CD4-positive, alpha-beta T cell (primary cell): ENCODE measurements around the gene MTG1. TPM values are rescaled to one million over a fixed set of nuclear protein-coding genes. Genes with fewer than 3 reads are reported as not detected.

Source experiments
- ATAC-seq: fragments of 200-7000 bp; cut with Tn5 transposase; one replicate; pipeline ENCODE4 v1.10.0; 2022; ENCODE audit warnings: mild to moderate bottlenecking; ENCODE audit not compliant: poor library complexity
- CTCF ChIA-PET: fragments of 350-600 bp; sonication (Branson Sonifier 250); formaldehyde crosslinking; loops from one replicate; lab custom pipeline; 2021; ENCODE audit warnings: antibody characterized with exemption, inconsistent platforms; lab: Charles Lee
- POLR2A ChIA-PET: fragments of 350-600 bp; sonication (Branson Sonifier 250); formaldehyde crosslinking; loops from one replicate; lab custom pipeline; 2021; ENCODE audit warnings: antibody characterized with exemption, inconsistent platforms; lab: Charles Lee
- DNase-seq, 14 experiments: peaks; one replicate each; pipeline ENCODE4 v3.0.0-alpha.2; 2013 to 2020; ENCODE audit warnings: mixed read lengths in 2 of 14
- H3K27ac ChIP-seq, 2 donors: one replicate each; pipeline versions ENCODE4 v1.5.1 to v1.7.0; 2013; ENCODE audit warnings: low read length in 2 of 2, low read depth in 1 of 2, mild to moderate bottlenecking in 1 of 2
- H3K27me3 ChIP-seq, 2 experiments: 1 replicate in 1 of 2; 2 replicates in 1 of 2; pipeline versions ENCODE4 v1.6.1 to v1.7.0; 2013; ENCODE audit warnings: low read length in 2 of 2, control low read depth in 1 of 2, mild to moderate bottlenecking in 1 of 2, moderate library complexity in 1 of 2; ENCODE audit not compliant: insufficient read depth in 2 of 2, control insufficient read depth in 1 of 2
- H3K36me3 ChIP-seq: one replicate; pipeline ENCODE4 v1.6.1; 2013; ENCODE audit warnings: low read length, control low read depth; ENCODE audit not compliant: insufficient read depth
- H3K4me1 ChIP-seq: one replicate; pipeline ENCODE4 v1.6.1; 2013; ENCODE audit warnings: low read length, control low read depth; ENCODE audit not compliant: insufficient read depth
- H3K4me3 ChIP-seq: one replicate; pipeline ENCODE4 v1.5.1; 2013; ENCODE audit warnings: mild to moderate bottlenecking, low read length, moderate library complexity
- H3K9me3 ChIP-seq, 2 experiments: 1 replicate in 1 of 2; 2 replicates in 1 of 2; pipeline versions ENCODE4 v1.6.1 to v1.7.0; 2013; ENCODE audit warnings: low read length in 2 of 2, mild to moderate bottlenecking in 2 of 2, control low read depth in 1 of 2, moderate library complexity in 1 of 2; ENCODE audit not compliant: control insufficient read depth in 1 of 2, insufficient read depth in 1 of 2
- H3K27ac Mint-ChIP-seq: one replicate; pipeline ENCODE4 v1.8.0; 2020; ENCODE audit warnings: mixed read lengths
- H3K27me3 Mint-ChIP-seq: one replicate; pipeline ENCODE4 v1.8.0; 2021; ENCODE audit warnings: mixed read lengths
- H3K36me3 Mint-ChIP-seq: one replicate; pipeline ENCODE4 v1.8.0; 2021; ENCODE audit warnings: low read depth, mixed read lengths
- H3K4me1 Mint-ChIP-seq: one replicate; pipeline ENCODE4 v1.8.0; 2021; ENCODE audit warnings: low read depth, mixed read lengths
- H3K4me3 Mint-ChIP-seq: one replicate; pipeline ENCODE4 v1.8.0; 2020; ENCODE audit warnings: mild to moderate bottlenecking, mixed read lengths
- H3K9me3 Mint-ChIP-seq: one replicate; pipeline ENCODE4 v1.8.0; 2020; ENCODE audit warnings: mixed read lengths
- intact Hi-C, 2 experiments: fragments of 100-400 bp; cut with DNase I in 1 of 2; cut with micrococcal nuclease in 1 of 2; formaldehyde crosslinking; loops; one replicate each; pipeline versions ENCODE4 v1.15.1 to v1.9.0; 2023 to 2025; cut with DNase I, micrococcal nuclease
- total RNA-seq, 174 experiments: library from RNA in 2 of 174; stranded (reverse) in 2 of 174; gene quantifications; one replicate each; pipeline ENCODE4 v1.2.3 and lab custom pipeline; 2021 to 2026
- TF ChIP-seq, protein P1 (sequence below): fragments of 200-600 bp; IDR thresholded peaks from one replicate; pipeline ENCODE4 v1.8.0; 2022; ENCODE audit warnings: antibody characterized with exemption, mild to moderate bottlenecking

Gene MTG1
- total RNA-seq, 2 experiments from 2014 or later, result 28.5 to 34.9 TPM

DNA sequence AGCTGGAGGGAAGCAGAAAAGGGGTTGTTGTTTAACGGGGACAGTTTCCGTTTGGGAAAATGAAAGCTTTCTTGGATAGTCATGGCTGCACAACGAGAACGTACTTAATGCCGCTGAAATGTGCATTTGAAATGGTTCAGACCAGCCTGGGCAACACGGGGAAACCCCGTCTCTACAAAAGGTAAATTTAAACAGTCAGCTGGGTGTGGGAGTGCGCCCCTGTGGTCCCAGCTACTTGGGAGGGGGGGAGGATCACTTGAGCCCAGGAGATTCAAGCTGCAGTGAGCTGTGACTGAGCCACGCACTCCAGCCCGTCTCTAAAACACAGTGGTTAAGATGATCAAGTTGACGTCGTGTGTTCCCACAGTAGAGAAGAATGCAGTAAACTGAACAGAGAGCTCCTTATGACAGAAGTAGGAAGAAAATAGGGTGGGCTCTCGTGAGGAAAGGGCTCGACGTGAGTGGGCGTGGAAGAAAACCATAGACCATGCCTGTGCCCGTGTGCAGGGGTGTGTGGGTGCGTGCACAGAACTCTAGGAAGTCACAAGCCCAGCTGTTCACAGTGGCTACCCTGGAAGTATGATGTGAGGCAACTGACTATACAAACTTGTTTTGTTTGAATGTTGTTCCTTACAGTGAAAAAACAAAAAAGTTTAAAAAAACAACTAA lies 32.0 kb upstream of the MTG1 start:
- CTCF ChIA-PET, result no interaction called here

DNA sequence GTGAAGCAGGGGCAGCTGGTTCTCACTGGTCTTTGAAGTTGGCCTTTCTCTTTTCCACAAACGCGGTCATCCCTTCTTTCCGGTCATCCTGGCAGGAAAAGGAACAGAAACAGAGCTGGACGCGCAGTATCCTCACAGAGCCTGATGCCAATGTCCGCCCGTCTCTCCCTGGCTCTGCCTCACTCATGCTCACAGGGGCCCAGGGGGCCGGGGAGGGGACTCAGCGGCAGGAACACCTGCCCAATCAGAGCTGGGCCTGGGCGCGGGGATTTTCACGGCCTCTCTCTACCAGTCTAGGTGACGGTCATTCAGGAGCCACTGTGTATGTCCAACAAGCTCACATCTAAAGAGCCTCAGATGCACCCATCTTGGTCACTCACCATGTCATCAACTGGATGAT lies 31.1 kb upstream of the MTG1 start:
- intact Hi-C loops, result no loop called here
- H3K36me3 Mint-ChIP-seq, result peaks cover 21% of the 10 kb centered on the region
- no peaks in the 10 kb centered on the region for H3K27me3 ChIP-seq
- no peak overlapping the region for H3K4me3 ChIP-seq
- DNase-seq (no peak), ATAC-seq (no peak)
- no peaks in the 10 kb centered on the region for H3K4me1 Mint-ChIP-seq
- H3K9me3 Mint-ChIP-seq, result no peaks in the 10 kb centered on the region
- no peaks in the 10 kb centered on the region for H3K27me3 Mint-ChIP-seq
- TF ChIP-seq, protein P1, sequence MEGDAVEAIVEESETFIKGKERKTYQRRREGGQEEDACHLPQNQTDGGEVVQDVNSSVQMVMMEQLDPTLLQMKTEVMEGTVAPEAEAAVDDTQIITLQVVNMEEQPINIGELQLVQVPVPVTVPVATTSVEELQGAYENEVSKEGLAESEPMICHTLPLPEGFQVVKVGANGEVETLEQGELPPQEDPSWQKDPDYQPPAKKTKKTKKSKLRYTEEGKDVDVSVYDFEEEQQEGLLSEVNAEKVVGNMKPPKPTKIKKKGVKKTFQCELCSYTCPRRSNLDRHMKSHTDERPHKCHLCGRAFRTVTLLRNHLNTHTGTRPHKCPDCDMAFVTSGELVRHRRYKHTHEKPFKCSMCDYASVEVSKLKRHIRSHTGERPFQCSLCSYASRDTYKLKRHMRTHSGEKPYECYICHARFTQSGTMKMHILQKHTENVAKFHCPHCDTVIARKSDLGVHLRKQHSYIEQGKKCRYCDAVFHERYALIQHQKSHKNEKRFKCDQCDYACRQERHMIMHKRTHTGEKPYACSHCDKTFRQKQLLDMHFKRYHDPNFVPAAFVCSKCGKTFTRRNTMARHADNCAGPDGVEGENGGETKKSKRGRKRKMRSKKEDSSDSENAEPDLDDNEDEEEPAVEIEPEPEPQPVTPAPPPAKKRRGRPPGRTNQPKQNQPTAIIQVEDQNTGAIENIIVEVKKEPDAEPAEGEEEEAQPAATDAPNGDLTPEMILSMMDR, result no peak
- no peak overlapping the region for H3K27ac ChIP-seq
- H3K4me3 Mint-ChIP-seq, result no peak overlapping the region
- ChIA-PET CTCF (no interaction called here), POLR2A (no interaction called here)
- no peak overlapping the region for H3K27ac Mint-ChIP-seq
- peaks cover 29% of the 10 kb centered on the region for H3K36me3 ChIP-seq
- H3K4me1 ChIP-seq, result peaks cover 2% of the 10 kb centered on the region
- peaks cover 0 to 6% of the 10 kb centered on the region in 2 experiments for H3K9me3 ChIP-seq

More for the DNA sequence above, 32.0 kb upstream of the MTG1 start:
- POLR2A ChIA-PET, result no interaction called here
- Mint-ChIP-seq H3K4me1 (no peaks in the 10 kb centered on the region), H3K27ac (peak overlapping the region; percentile 6), H3K4me3 (no peak overlapping the region), H3K9me3 (no peaks in the 10 kb centered on the region), H3K27me3 (no peaks in the 10 kb centered on the region), H3K36me3 (peaks cover 18% of the 10 kb centered on the region)
- Histone ChIP-seq H3K4me1 (peaks cover 10% of the 10 kb centered on the region), H3K4me3 (no peak overlapping the region), H3K27me3 (no peaks in the 10 kb centered on the region), H3K9me3 (peaks cover 0 to 6% of the 10 kb centered on the region in 2 experiments), H3K36me3 (peaks cover 27% of the 10 kb centered on the region), H3K27ac (no peak overlapping the region)
- no peak for DNase-seq
- ATAC-seq, result no peak
- intact Hi-C loops, result no loop called here
- TF ChIP-seq, protein P1, result no peak

DNA sequence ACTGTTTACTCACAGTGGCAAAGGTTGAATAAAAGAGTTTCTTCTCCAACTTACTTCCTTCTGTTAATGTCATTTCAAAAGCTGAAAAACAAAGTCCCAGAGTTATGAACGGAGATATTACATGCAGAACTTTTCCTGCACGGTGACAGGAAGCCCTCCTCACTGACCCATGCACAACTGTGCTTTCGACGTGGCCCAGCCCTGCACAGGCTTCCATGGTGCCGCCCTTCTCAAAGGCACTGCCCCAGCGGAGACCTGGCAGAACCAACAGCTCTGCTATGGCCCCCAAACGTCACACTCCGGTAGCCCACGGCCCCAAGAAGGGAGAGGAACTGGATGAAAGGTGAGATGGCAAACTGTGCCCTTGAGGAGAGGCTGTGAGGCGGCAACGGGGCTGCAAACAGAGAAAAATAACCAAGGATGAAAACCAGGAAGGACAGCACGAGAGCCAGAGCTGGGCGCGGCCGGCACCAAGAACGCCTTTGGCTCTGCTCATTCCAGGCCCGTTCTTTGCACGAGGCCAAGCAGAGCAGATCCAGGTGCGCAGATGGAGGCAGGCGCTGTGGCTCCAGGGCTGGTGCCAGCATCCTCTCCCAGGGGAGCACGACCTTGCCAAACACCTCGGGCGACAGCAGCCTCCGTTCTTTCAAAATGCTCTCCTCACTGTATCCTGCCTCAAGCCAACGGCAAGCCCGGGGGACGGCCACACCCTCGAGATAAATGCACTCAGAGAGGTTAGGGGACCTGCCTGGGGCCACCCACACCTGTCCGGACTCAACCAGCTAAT lies 29.1 kb upstream of the MTG1 start:
- H3K4me1 ChIP-seq, result peaks cover 2% of the 10 kb centered on the region
- TF ChIP-seq, protein P1, result no peak
- no peaks in the 10 kb centered on the region for H3K9me3 ChIP-seq
- Mint-ChIP-seq H3K4me3 (no peak overlapping the region), H3K9me3 (no peaks in the 10 kb centered on the region), H3K4me1 (no peaks in the 10 kb centered on the region), H3K27ac (no peak overlapping the region), H3K27me3 (no peaks in the 10 kb centered on the region), H3K36me3 (peaks cover 40% of the 10 kb centered on the region)
- CTCF ChIA-PET, result no interaction called here
- H3K36me3 ChIP-seq, result peaks cover 43% of the 10 kb centered on the region
- no peaks in the 10 kb centered on the region for H3K27me3 ChIP-seq
- ATAC-seq (no peak), DNase-seq (no peak)
- POLR2A ChIA-PET, result no interaction called here
- H3K4me3 ChIP-seq, result no peak overlapping the region
- no peak overlapping the region for H3K27ac ChIP-seq
- intact Hi-C loops, result no loop called here
